HG03565 (cell line): ENCODE measurements around the gene SEMA5A.

ENCODE experiments used
- ATAC-seq: cut with Tn5 transposase; IDR thresholded peaks from one replicate; pipeline ENCODE4 v1.9.1; 2021; ENCODE audit warnings: mild to moderate bottlenecking, moderate library complexity; ENCODE audit not compliant: unreplicated experiment

SEMA5A gene

GRCh38 chr5:9284781-9285307 is 261.0 kb downstream of the SEMA5A start:
- no peak for ATAC-seq

GRCh38 chr5:9284272-9284671 is 261.6 kb downstream of the SEMA5A start:
- no peak for ATAC-seq

DNA sequence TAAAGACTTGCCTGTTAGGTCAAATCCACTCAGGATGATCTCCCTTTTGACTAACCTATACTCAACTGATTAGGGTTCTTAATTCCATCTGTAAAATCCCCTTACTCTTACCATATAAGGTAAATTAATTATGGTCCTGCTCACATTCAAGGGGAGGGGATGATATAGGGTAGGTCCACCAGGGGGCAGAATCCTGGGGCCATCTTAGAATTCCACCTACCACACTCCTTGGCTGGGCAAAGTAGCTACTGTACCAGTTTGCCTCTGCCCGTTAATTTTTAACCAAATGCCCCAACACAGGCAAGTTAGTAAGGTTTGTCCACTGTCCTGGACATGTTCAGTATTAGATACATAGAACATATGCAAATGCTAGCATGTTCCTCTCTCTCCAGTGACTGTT is 262.4 kb downstream of the SEMA5A start:
- ATAC-seq, result no peak

GRCh38 chr5:9283021-9283420 is 262.9 kb downstream of the SEMA5A start:
- ATAC-seq, result no peak

DNA sequence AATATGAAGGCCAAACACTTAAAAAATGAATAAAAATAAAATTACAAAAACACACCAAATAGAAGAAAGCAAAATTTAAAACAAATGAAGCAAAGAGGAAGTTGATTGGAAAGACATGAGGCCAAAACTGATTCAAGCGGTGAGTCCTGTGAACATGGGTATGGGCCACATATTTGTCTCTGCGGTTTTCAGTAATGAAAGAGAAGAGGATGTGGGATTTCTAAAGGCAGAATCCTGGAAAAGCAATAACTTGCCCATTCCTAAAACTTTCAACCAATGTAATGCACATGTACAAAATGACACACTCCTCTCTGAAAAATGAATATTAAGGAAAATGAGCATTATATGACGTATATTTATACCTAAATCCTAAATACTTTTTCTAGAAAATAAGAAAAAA is 263.7 kb downstream of the SEMA5A start:
- no peak for ATAC-seq

GRCh38 chr5:9279774-9280173 is 266.1 kb downstream of the SEMA5A start:
- ATAC-seq, result no peak

GRCh38 chr5:9278921-9279603 is 266.8 kb downstream of the SEMA5A start:
- ATAC-seq, result no peak

GRCh38 chr5:9269014-9269413 is 276.9 kb downstream of the SEMA5A start:
- ATAC-seq, result no peak

GRCh38 chr5:9268226-9268625 is 277.6 kb downstream of the SEMA5A start:
- no peak for ATAC-seq

- ATAC-seq, result no peak
Measured at GRCh38 chr5:9265441-9266287, 280.2 kb downstream of the SEMA5A start.

GRCh38 chr5:9264301-9264700 is 281.6 kb downstream of the SEMA5A start:
- ATAC-seq, result no peak

DNA sequence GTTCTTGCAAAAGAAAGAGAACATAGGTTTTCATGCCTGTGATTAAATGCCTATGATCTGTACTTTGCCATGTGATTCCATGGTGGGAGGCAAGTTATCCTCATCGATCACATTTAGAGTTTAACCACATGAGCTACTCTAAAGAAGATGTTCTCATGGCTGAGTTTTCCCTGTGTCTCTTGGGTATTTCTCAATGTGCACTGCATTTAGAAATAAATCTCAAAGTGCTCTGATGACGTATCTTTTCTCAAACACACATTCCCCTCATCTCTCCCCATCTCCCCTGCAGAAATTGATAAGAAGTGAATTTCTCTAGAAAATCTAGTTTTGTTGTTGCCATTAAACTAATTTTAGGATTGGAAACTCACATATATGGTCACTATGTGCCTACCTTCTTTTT is 282.2 kb downstream of the SEMA5A start:
- ATAC-seq, result no peak

DNA sequence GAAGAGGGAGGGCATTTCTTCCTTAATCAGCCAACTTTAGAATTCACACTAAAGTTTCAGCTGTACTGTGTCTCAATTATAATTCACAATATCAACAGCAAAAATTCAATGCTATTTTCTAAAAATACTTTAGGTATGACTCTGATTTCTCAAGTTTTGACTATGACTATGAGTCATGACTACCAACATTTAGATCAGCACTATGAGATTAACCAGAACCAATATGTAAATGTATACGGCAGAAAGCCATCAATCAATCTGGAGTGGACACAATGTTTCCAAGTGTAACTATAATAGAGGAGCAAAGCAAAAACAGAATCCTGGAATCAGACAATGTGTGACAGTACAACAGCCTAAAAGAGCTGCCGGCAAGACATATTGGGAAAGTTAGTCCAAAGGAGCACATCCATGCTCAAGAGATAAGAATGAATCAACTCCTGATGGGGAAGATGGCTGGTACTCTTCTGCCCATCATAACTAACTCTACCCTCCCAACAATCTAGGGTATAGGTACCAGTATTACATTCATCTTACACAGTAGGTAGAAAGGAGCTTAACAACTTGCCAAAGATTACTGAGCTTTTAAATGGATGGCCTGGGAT is 294.4 kb downstream of the SEMA5A start:
- ATAC-seq, result no peak

GRCh38 chr5:9249231-9249630 is 296.6 kb downstream of the SEMA5A start:
- no peak for ATAC-seq

DNA sequence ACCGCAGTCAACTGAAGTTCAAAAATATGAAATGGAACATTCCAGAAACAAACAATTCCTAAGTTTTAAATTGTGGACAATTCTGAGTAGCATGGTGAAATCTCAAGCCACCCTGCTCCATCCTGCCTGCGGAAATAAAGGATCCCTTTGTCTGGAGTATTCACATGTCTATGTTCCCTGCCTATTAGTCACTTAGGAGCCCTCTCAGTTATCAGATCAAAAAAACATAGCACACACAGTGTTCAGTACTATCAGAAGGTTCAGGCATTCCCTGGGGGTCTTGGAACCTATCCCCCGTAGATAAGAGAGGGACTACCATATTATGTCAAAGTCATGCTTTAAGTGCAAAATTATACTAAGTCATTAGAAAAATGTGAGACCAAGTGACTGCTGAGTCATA is 300.8 kb downstream of the SEMA5A start:
- ATAC-seq, result no peak

- ATAC-seq, result no peak
Measured at GRCh38 chr5:9244417-9244816, 301.5 kb downstream of the SEMA5A start.

DNA sequence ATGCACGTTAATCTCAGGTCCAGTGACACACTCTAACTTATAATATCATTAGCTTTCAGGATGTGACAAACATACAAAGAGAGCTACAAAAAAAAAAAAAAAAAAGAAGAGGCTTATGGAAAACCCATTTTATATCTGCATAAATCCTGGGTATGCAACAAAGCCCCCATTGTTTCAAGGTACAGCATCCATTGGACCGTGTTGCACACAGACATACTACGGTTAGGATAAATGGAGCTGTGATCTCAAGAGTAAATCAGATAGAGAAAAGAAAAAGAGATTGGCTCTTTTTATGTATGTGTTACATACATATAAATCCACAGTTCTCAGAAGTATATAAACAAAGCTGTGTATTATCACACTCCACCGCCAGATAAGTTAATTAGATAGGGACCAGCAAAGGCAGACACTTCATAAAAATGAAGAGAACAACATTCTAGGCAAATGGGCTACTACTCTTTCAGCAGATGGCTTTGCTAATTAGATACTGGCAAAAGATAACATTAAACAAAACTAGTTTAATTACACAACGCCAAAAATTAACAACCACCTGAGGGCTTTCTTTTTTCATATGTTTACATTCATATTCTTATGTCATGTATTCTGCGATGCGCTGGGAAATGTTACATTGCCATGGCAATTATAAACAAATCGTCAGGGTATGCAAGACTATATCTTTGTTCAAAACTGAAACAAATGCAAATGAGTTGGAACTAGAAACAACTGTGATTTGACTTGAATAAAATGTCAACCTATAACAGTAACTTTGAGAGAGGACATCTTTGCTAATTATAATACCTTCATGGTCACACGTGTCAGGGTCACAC is 304.2 kb downstream of the SEMA5A start:
- no peak for ATAC-seq

GRCh38 chr5:9240431-9240830 is 305.4 kb downstream of the SEMA5A start:
- ATAC-seq, result no peak

DNA sequence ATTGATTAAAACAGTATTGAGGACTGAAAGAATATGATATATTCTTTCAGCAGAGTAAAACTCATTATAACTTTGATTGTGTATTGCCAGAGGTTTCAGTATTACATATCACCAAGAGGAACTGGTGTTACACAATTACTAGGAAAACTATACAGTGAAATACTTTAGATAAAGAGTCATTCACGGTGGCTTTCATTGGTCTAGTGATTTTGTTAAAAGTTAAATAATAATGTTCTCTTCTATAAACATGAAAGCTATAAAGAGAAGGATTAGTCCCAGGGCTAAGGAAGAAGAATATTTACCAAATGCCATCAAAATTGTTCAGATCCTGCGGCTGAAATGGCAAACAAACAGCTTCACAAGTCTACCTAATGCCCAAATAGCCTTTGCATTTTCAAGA is 306.2 kb downstream of the SEMA5A start:
- ATAC-seq, result no peak

DNA sequence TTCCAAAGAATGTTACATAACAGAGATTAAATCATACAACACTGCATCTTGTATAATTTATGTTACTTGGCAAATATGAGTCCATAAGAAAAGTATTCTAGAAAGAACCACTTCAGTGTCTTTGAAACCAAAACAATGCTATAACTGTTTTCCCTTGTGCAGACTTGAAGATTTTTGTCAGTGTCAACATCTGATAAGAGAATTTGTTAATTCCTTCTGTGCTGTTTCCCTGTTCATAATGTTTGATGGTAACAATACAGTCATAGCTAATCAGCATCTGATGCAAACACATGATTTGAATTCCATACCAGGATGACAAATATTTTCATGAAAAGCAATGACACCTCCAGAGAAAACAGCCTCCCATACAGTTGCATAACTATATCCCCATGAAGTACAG is 306.8 kb downstream of the SEMA5A start:
- no peak for ATAC-seq

- ATAC-seq, result no peak
Measured at GRCh38 chr5:9233712-9234111, 312.2 kb downstream of the SEMA5A start.
